HG03354 (cell line): Measurements from ENCODE around the gene ZNF302.

Experiments used
- ATAC-seq: cut with Tn5 transposase; IDR thresholded peaks from one replicate; pipeline ENCODE4 v1.9.1; 2021; ENCODE audit warnings: mild to moderate bottlenecking; ENCODE audit not compliant: unreplicated experiment, poor library complexity, severe bottlenecking

Gene ZNF302

GRCh38 chr19:34722353-34722752 lies 44.9 kb downstream of the ZNF302 start:
- no peak for ATAC-seq

- no peak for ATAC-seq
Measured at GRCh38 chr19:34725400-34725799, 47.9 kb downstream of the ZNF302 start.

GRCh38 chr19:34731019-34731829 lies 53.7 kb downstream of the ZNF302 start:
- no peak for ATAC-seq

- no peak for ATAC-seq
Measured at GRCh38 chr19:34731964-34732363, 54.5 kb downstream of the ZNF302 start.

GRCh38 chr19:34732612-34733211 lies 55.2 kb downstream of the ZNF302 start:
- no peak for ATAC-seq

- peak; percentile 38 for ATAC-seq
Measured at GRCh38 chr19:34733266-34733745, 55.8 kb downstream of the ZNF302 start.

GRCh38 chr19:34733746-34734536 lies 56.5 kb downstream of the ZNF302 start, which contains the start of gene ZNF181:
Gene ZNF181 (plus strand): TSS chr19:34734243. CDS start chr19:34735038, 795 bp downstream.
- peak; percentile 88 for ATAC-seq

- peak; percentile 64 for ATAC-seq
Measured at GRCh38 chr19:34734537-34735103, 57.1 kb downstream of the ZNF302 start.
